HCT116 (cell line): Measurements from ENCODE around the gene SLC6A3. TPM values are rescaled to one million over a fixed set of nuclear protein-coding genes. Genes with fewer than 3 reads are reported as not detected.

ENCODE experiments used
- ATAC-seq: fragments of 200-7000 bp; cut with Tn5 transposase; 2 replicates; pipeline ENCODE4 v1.9.1; 2020; ENCODE audit warnings: mild to moderate bottlenecking, moderate library complexity
- BruUV-seq: library from RNA; stranded (reverse); fragments of 400-500 nt; replicated peaks from 2 replicates; lab custom pipeline; 2021; lab: Mats Ljungman, UMichigan
- CTCF ChIA-PET: fragments of 300-600 bp; sonication (Branson Sonifier 250); formaldehyde crosslinking; loops from one replicate; lab custom pipeline; 2021; ENCODE audit warnings: antibody characterized with exemption; lab: Charles Lee
- POLR2A ChIA-PET: fragments of 300-600, 350-600 bp; sonication (Branson Sonifier 250); formaldehyde crosslinking; loops from one replicate; lab custom pipeline; 2021; ENCODE audit warnings: antibody characterized with exemption; lab: Charles Lee
- RAD21 ChIA-PET, 2 experiments: fragments of 300-600 bp; sonication (Branson Sonifier 250); formaldehyde crosslinking; loops; one replicate each; lab custom pipeline; 2023; ENCODE audit warnings: low total read pairs in 2 of 2; ENCODE audit not compliant: uncharacterized antibody in 2 of 2, unreplicated experiment in 2 of 2, low non-redundant PET in 1 of 2; lab: Charles Lee
- DNase-seq: peaks from one replicate; pipeline ENCODE4 v3.0.0-alpha.2; 2010; ENCODE audit warnings: low read depth, low spot score
- H2AFZ ChIP-seq: fragments of 200-600 bp; shearing (Covaris generic), sonication (generic); 2 replicates; pipeline ENCODE4 v1.6.1; 2017; ENCODE audit warnings: low read depth, mixed run types, mixed read lengths, antibody characterized with exemption, low read length; ENCODE audit not compliant: poor library complexity, severe bottlenecking
- H3K27ac ChIP-seq: 2 replicates; pipeline ENCODE4 v1.5.1; 2012; ENCODE audit warnings: low read depth, low read length
- H3K27me3 ChIP-seq: fragments of 200-600 bp; sonication (generic); 2 replicates; pipeline ENCODE4 v1.6.1; 2016; ENCODE audit warnings: mixed run types, low read length, mixed read lengths; ENCODE audit not compliant: insufficient read depth
- H3K36me3 ChIP-seq, 2 experiments: fragments of 200-500 bp in 1 of 2; fragments of 200-600 bp in 1 of 2; sonication (Bioruptor generic) in 1 of 2; sonication (generic) in 1 of 2; 2 replicates each; pipeline versions ENCODE4 v1.5.1 to v1.6.1; 2014 to 2016; ENCODE audit warnings: low read length in 2 of 2, inconsistent platforms in 1 of 2, mixed read lengths in 1 of 2, mixed run types in 1 of 2; ENCODE audit not compliant: insufficient read depth in 2 of 2, control insufficient read depth in 1 of 2
- H3K4me1 ChIP-seq, 2 experiments: fragments of 200-600 bp in 1 of 2; sonication (generic) in 1 of 2; 2 replicates each; pipeline versions ENCODE4 v1.5.1 to v1.6.1; 2012 to 2017; ENCODE audit warnings: low read length in 2 of 2, inconsistent platforms in 1 of 2, mild to moderate bottlenecking in 1 of 2, mixed read lengths in 1 of 2, mixed run types in 1 of 2, moderate library complexity in 1 of 2; ENCODE audit not compliant: insufficient read depth in 2 of 2, control insufficient read depth in 1 of 2
- H3K4me2 ChIP-seq: fragments of 200-600 bp; sonication (generic); 2 replicates; pipeline ENCODE4 v1.6.1; 2017; ENCODE audit warnings: mixed run types, low read length, mixed read lengths
- H3K4me3 ChIP-seq, 2 experiments: fragments of 200-600 bp in 1 of 2; sonication (generic) in 1 of 2; replicated peaks in 1 of 2; 2 replicates each; pipeline ENCODE4 v1.5.1; 2011 to 2016; ENCODE audit warnings: low read length in 2 of 2, control low read depth in 1 of 2, low read depth in 1 of 2, mild to moderate bottlenecking in 1 of 2, mixed read lengths in 1 of 2, mixed run types in 1 of 2
- H3K79me2 ChIP-seq: fragments of 200-600 bp; sonication (generic); 2 replicates; pipeline ENCODE4 v1.6.1; 2017; ENCODE audit warnings: mild to moderate bottlenecking, mixed run types, low read length, moderate library complexity, mixed read lengths; ENCODE audit not compliant: insufficient read depth
- H3K9ac ChIP-seq: fragments of 200-600 bp; sonication (generic); 2 replicates; pipeline ENCODE4 v1.6.1; 2016; ENCODE audit warnings: low read length, mixed read lengths
- H3K9me2 ChIP-seq: fragments of 200-600 bp; sonication (generic), shearing (Covaris generic); 2 replicates; pipeline ENCODE4 v1.6.1; 2017; ENCODE audit warnings: mixed run types, mild to moderate bottlenecking, moderate library complexity; ENCODE audit not compliant: insufficient read depth
- H3K9me3 ChIP-seq, 2 experiments: fragments of 200-500 bp in 1 of 2; fragments of 200-600 bp in 1 of 2; sonication (Bioruptor generic) in 1 of 2; sonication (generic) in 1 of 2; 2 replicates each; pipeline ENCODE4 v1.6.1; 2014 to 2017; ENCODE audit warnings: low read length in 2 of 2, mixed read lengths in 2 of 2, inconsistent platforms in 1 of 2, low read depth in 1 of 2, mild to moderate bottlenecking in 1 of 2, mixed run types in 1 of 2, moderate library complexity in 1 of 2; ENCODE audit not compliant: control insufficient read depth in 1 of 2, insufficient read depth in 1 of 2
- H4K20me1 ChIP-seq: fragments of 200-600 bp; sonication (generic), shearing (Covaris generic); 2 replicates; pipeline ENCODE4 v1.6.1; 2017; ENCODE audit warnings: mixed run types, mild to moderate bottlenecking, moderate library complexity; ENCODE audit not compliant: insufficient read depth
- CBX3 ChIP-seq: IDR thresholded peaks from 2 replicates; pipeline ENCODE4 v1.6.1; 2012; ENCODE audit warnings: low read depth
- EGR1 ChIP-seq: IDR thresholded peaks from 2 replicates; pipeline ENCODE4 v1.6.1; 2012; ENCODE audit warnings: low read depth
- ELF1 ChIP-seq: IDR thresholded peaks from 2 replicates; pipeline ENCODE4 v1.6.1; 2012; ENCODE audit warnings: low read depth, borderline replicate concordance
- EZH2phosphoT487 ChIP-seq: fragments of 200-600 bp; IDR thresholded peaks from 2 replicates; pipeline ENCODE4 v1.6.1; 2018; ENCODE audit warnings: antibody characterized with exemption, borderline replicate concordance
- POLR2A ChIP-seq: IDR thresholded peaks from 2 replicates; pipeline ENCODE4 v1.7.0; 2011; ENCODE audit warnings: borderline replicate concordance; ENCODE audit not compliant: insufficient read depth, insufficient read length; ENCODE audit errors: extremely low read depth
- POLR2AphosphoS5 ChIP-seq: IDR thresholded peaks from 2 replicates; pipeline ENCODE4 v1.6.1; 2011; ENCODE audit warnings: mild to moderate bottlenecking, low read depth, low read length, moderate library complexity
- SP1 ChIP-seq: IDR thresholded peaks from 2 replicates; pipeline ENCODE4 v1.6.1; 2012; ENCODE audit warnings: low read depth
- YY1 ChIP-seq: IDR thresholded peaks from 2 replicates; pipeline ENCODE4 v1.6.1; 2011; ENCODE audit warnings: low read length, low read depth, moderate library complexity, mild to moderate bottlenecking; ENCODE audit not compliant: insufficient replicate concordance; ENCODE audit errors: extremely low read depth
- ZFX ChIP-seq: fragments of 450-650 bp; IDR thresholded peaks from 2 replicates; pipeline ENCODE4 v1.6.1; 2017
- intact Hi-C: fragments of 100-400 bp; cut with micrococcal nuclease; formaldehyde crosslinking; loops from 2 replicates; pipeline ENCODE4 v1.10.0; 2022
- total RNA-seq: library from RNA; stranded (reverse); gene quantifications from one replicate; pipeline ENCODE4 v1.2.1, GENCODE V29; 2021; ENCODE audit not compliant: unreplicated experiment
- TF ChIP-seq, protein P1 (sequence below): IDR thresholded peaks from 2 replicates; pipeline ENCODE4 v1.6.1; 2012; ENCODE audit warnings: low read depth
- TF ChIP-seq, protein P2 (sequence below): IDR thresholded peaks from 2 replicates; pipeline ENCODE4 v1.6.1; 2012
- TF ChIP-seq, protein P3 (sequence below): IDR thresholded peaks from 2 replicates; pipeline ENCODE4 v1.6.1; 2011; ENCODE audit warnings: mild to moderate bottlenecking, low read length, moderate library complexity; ENCODE audit not compliant: insufficient replicate concordance; ENCODE audit errors: extremely low read depth

Gene SLC6A3
- total RNA-seq, 1 experiment from 2014 or later: not detected

DNA sequence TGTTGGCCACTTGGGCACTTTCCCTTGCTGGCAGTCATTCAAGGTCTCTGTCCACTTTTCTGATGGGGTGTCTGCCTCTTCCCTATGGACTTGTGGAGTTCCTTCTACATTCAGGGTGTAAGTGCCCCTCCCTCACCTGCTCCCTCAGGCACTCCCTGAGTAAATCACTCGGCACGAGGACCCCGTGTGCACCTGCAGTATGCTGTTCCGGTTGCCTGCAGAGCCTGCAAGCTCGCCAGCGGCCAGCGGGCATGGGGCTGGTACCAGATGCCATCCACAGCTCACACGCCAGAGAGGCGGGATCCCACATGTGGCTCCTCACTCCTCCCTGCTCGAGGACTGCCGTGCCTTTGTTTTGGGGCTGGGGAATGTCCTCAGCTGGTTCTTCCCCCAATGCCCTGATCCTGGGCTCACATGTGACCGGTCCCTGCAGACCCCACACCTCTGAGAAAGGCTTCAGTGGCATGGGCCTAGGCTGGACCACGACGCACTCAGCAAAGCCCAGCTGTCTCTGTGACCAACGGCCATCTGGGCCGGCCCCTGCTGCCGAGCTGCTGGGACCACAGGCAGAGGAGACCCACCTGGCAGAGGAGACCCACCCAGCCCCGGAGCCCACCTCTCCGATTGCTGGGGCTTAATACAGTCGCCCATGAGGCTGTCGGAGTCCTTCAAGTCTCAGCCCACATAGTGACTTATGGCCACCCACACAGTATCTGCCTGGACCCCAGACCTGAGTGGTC is 54.2 kb downstream of the SLC6A3 start (continued):
- TF ChIP-seq, protein P1, sequence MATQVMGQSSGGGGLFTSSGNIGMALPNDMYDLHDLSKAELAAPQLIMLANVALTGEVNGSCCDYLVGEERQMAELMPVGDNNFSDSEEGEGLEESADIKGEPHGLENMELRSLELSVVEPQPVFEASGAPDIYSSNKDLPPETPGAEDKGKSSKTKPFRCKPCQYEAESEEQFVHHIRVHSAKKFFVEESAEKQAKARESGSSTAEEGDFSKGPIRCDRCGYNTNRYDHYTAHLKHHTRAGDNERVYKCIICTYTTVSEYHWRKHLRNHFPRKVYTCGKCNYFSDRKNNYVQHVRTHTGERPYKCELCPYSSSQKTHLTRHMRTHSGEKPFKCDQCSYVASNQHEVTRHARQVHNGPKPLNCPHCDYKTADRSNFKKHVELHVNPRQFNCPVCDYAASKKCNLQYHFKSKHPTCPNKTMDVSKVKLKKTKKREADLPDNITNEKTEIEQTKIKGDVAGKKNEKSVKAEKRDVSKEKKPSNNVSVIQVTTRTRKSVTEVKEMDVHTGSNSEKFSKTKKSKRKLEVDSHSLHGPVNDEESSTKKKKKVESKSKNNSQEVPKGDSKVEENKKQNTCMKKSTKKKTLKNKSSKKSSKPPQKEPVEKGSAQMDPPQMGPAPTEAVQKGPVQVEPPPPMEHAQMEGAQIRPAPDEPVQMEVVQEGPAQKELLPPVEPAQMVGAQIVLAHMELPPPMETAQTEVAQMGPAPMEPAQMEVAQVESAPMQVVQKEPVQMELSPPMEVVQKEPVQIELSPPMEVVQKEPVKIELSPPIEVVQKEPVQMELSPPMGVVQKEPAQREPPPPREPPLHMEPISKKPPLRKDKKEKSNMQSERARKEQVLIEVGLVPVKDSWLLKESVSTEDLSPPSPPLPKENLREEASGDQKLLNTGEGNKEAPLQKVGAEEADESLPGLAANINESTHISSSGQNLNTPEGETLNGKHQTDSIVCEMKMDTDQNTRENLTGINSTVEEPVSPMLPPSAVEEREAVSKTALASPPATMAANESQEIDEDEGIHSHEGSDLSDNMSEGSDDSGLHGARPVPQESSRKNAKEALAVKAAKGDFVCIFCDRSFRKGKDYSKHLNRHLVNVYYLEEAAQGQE: no peak
- TF ChIP-seq SP1 (no peak), POLR2A (no peak)
- TF ChIP-seq, protein P2, sequence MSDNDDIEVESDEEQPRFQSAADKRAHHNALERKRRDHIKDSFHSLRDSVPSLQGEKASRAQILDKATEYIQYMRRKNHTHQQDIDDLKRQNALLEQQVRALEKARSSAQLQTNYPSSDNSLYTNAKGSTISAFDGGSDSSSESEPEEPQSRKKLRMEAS: no peak

DNA sequence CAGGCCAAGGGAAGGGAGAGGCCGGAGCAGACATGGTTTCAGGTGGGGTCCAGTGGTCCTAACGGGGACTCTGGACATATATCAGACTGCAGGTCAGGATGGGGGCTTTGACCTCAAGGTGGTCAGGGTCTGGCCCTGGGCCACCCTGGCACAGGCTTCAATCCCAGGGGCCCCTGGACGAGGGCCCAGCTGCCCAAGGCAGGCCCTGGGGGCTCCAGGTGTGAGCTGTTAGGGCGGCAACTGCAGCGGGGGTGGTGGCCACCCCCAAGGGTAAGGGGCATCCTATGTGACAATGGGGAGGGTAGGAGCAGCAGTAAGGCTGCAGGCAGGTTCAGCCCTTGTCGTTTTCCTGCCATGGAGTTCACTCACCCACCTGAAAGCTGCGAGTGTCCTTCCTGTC is 54.9 kb downstream of the SLC6A3 start:
- Histone ChIP-seq H3K36me3 (no peaks in the 10 kb centered on the region), H4K20me1 (no peaks in the 10 kb centered on the region), H3K9ac (no peak overlapping the region), H2AFZ (no peak overlapping the region), H3K79me2 (no peaks in the 10 kb centered on the region)
- RAD21 ChIA-PET: no interaction called here
- intact Hi-C loops: no loop called here
- DNase-seq: no peak
- TF ChIP-seq EZH2phosphoT487: no peak
- no peak for TF ChIP-seq YY1
- no peak for TF ChIP-seq ZFX
- no peak for TF ChIP-seq POLR2AphosphoS5
- no peak for TF ChIP-seq ELF1
- no peak for TF ChIP-seq CBX3
- TF ChIP-seq, protein P3, sequence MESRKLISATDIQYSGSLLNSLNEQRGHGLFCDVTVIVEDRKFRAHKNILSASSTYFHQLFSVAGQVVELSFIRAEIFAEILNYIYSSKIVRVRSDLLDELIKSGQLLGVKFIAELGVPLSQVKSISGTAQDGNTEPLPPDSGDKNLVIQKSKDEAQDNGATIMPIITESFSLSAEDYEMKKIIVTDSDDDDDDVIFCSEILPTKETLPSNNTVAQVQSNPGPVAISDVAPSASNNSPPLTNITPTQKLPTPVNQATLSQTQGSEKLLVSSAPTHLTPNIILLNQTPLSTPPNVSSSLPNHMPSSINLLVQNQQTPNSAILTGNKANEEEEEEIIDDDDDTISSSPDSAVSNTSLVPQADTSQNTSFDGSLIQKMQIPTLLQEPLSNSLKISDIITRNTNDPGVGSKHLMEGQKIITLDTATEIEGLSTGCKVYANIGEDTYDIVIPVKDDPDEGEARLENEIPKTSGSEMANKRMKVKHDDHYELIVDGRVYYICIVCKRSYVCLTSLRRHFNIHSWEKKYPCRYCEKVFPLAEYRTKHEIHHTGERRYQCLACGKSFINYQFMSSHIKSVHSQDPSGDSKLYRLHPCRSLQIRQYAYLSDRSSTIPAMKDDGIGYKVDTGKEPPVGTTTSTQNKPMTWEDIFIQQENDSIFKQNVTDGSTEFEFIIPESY: no peak
- no peak for TF ChIP-seq EGR1
- TF ChIP-seq, all 23 proteins: peak for 0
- ATAC-seq: no peak
- ChIA-PET POLR2A (no interaction called here), CTCF (no interaction called here)
- no peaks in the 10 kb centered on the region for H3K9me2 ChIP-seq
- peaks cover 35% of the 10 kb centered on the region; the same call in 1 of the 2 replicates for H3K27me3 ChIP-seq
- peaks cover 8 to 14% of the 10 kb centered on the region in 2 experiments; a peak in 3 of 4 replicates for H3K4me1 ChIP-seq
- no TSS peak for BruUV-seq
- H3K4me3 ChIP-seq: no peak overlapping the region
- no peak overlapping the region for H3K4me2 ChIP-seq
- no peaks in the 10 kb centered on the region for H3K9me3 ChIP-seq
- H3K27ac ChIP-seq: no peak overlapping the region
